HG03060 (cell line): ENCODE data around the gene PCDHGB5.

Source experiments
- ATAC-seq: cut with Tn5 transposase; IDR thresholded peaks from one replicate; pipeline ENCODE4 v1.9.1; 2021; ENCODE audit warnings: low read depth, moderate number of reproducible peaks; ENCODE audit not compliant: unreplicated experiment

The PCDHGB5 gene

DNA sequence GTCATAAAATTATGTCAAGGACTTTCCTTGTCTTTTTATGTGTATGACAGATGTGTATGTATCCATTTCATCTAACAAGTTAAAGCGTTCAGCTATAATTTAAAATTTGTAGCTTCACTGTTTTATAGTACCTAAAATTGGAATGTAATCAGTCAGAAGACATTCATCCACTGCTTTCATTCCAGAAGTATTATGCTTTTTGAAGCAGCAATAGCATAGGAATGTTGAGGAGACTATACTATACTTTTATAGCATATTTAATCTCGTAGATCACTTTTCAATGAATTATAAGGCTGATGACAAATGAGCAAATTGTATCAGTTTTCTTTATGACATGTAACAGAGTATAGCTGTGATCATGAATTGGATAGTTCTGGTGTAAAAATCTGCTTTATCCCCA is 39.5 kb downstream of the PCDHGB5 start:
- ATAC-seq, result no peak

DNA sequence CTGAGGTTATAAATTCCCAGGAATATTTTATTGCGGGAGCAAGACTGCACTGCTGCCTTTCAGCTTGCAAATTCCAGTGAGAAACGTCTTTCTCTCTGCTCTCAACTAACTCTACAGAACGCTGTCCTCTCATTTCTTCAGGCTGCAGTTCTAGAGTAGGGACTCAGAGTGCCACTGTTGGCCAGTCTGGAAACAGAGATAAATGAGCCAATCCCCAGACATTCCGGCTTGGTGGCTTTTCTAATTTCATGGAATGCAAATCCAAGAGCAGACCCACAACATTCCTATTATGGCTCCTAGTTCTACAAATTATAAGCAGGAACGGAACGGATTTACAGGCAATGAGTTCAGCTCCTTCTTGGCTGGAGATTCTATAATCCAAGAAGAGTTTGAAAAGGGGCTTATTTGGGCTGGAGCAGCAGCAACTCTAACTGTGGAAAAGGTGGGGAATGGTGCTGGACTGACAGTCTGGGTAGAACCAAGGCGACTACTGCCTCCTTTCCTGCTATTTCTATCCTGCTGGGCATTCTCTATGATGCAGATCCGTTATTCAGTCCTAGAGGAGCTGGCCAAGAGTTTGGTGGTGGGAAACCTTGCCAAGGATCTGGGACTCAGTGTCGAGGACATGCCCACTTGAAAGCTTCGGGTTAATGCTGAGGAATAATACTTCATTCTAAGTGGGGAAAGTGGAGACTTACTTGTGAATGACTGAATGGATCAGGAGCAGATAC is 41.8 kb downstream of the PCDHGB5 start:
- no peak for ATAC-seq

DNA sequence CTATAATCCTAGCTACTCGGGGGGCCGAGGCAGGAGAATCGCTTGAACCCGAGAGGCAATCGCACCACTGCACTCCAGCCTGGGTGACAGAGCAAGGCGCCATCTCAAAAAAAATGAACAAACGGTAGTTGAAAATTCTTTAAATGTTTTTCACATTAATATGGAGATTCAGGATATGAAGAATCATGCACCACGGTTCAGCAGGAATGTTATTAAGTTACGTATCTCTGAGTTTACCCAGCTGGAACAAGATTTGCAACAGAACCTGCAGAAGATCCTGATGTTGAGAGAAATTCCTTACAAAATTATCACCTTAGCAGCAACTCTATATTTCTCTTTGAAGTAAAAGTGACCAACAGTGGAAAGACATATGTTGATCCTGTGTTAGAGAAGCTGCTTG is 42.6 kb downstream of the PCDHGB5 start:
- ATAC-seq, result no peak

DNA sequence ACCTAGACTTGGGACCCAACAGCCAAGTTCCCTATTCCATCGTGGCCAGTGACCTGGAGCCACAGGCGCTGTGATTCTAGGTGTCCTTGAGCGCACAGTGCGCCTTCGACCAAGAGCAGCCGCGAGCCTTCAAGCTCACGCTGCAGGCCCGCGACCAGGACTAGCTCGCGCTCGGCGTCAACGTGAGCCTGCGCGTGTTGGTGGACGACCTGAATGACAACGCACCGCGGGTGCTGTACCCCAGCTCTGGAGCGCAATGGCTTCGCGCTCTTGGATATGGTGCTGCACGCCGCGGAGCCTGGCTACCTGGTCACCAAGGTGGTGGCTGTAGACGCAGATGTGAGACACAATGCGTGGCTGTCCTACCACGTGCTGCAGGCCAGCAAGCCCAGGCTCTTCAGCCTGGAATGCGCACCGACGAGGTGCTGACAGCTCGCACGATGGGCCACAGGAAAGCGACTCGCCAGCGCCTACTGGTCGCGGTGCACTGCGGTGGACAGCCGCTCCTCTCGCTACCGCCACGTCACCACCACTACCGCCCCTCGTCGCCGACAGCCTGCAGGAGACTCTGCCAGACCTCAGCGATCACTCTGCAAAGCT is 43.9 kb downstream of the PCDHGB5 start:
- no peak for ATAC-seq
